H1 (cell line): ENCODE measurements around the gene RERE. TPM values are rescaled to one million over a fixed set of nuclear protein-coding genes. Genes with fewer than 3 reads are reported as not detected.

Experiments used
- CTCF ChIA-PET: fragments of 300-600 bp; sonication (Branson Sonifier 250); formaldehyde crosslinking; loops from one replicate; lab custom pipeline; 2021; ENCODE audit not compliant: partially characterized antibody; lab: Charles Lee
- POLR2A ChIA-PET: fragments of 300-600 bp; sonication (Branson Sonifier 250); formaldehyde crosslinking; loops from one replicate; lab custom pipeline; 2021; ENCODE audit warnings: inconsistent platforms; ENCODE audit not compliant: partially characterized antibody; lab: Charles Lee
- DNase-seq, 2 experiments: peaks; one replicate each; pipeline versions ENCODE4 v3.0.0 to v3.0.0-alpha.2; 2010 to 2022; ENCODE audit warnings: low spot score in 2 of 2, low read depth in 1 of 2, mixed read lengths in 1 of 2
- FAIRE-seq: peaks from 2 replicates; lab custom pipeline; 2011; peaks lifted over from hg19 to GRCh38; lab: Jason Lieb, UNC
- H2AFZ ChIP-seq: 2 replicates; pipeline ENCODE4 v1.8.1; 2012; ENCODE audit warnings: low read length, inconsistent platforms
- H2AK5ac ChIP-seq: 2 replicates; pipeline ENCODE4 v1.6.1; 2013; ENCODE audit warnings: low read depth, low read length
- H2BK120ac ChIP-seq: replicated peaks from 2 replicates; pipeline ENCODE3; 2013; ENCODE audit warnings: low read depth, low read length, inconsistent platforms
- H2BK12ac ChIP-seq: 2 replicates; pipeline ENCODE4 v1.6.1; 2013; ENCODE audit warnings: low read depth, low read length
- H2BK15ac ChIP-seq: 2 replicates; pipeline ENCODE4 v1.6.1; 2013; ENCODE audit warnings: low read length
- H2BK20ac ChIP-seq: 2 replicates; pipeline ENCODE4 v1.6.1; 2013; ENCODE audit warnings: low read length
- H2BK5ac ChIP-seq: 2 replicates; pipeline ENCODE4 v1.6.1; 2013; ENCODE audit warnings: low read depth, low read length
- H3K14ac ChIP-seq: 2 replicates; pipeline ENCODE4 v1.6.1; 2013; ENCODE audit warnings: inconsistent platforms; ENCODE audit not compliant: insufficient read length
- H3K18ac ChIP-seq: 2 replicates; pipeline ENCODE4 v1.6.1; 2013; ENCODE audit warnings: low read length; ENCODE audit errors: extremely low read depth
- H3K23ac ChIP-seq: 2 replicates; pipeline ENCODE4 v1.6.1; 2013; ENCODE audit warnings: inconsistent platforms; ENCODE audit not compliant: insufficient read length
- H3K23me2 ChIP-seq: 2 replicates; pipeline ENCODE4 v1.6.1; 2013; ENCODE audit warnings: low read depth, low read length
- H3K27ac ChIP-seq: 2 replicates; pipeline ENCODE4 v1.6.1; 2011; ENCODE audit warnings: low read depth, low read length, inconsistent platforms
- H3K27me3 ChIP-seq, 4 experiments: replicated peaks in 1 of 4; 1 replicate in 1 of 4; 2 replicates in 3 of 4; pipeline versions ENCODE4 v1.6.1 to v1.8.1; 2011 to 2013; ENCODE audit warnings: low read length in 3 of 4, mild to moderate bottlenecking in 3 of 4, inconsistent platforms in 2 of 4, mixed read lengths in 2 of 4, moderate library complexity in 1 of 4; ENCODE audit not compliant: control insufficient read depth in 3 of 4, insufficient read depth in 3 of 4; ENCODE audit errors: extremely low read depth in 1 of 4
- H3K36me3 ChIP-seq, 4 experiments: 2 replicates each; pipeline versions ENCODE4 v1.6.1 to v1.8.1; 2011 to 2013; ENCODE audit warnings: mild to moderate bottlenecking in 4 of 4, low read length in 3 of 4, moderate library complexity in 2 of 4, control low read depth in 1 of 4, inconsistent platforms in 1 of 4; ENCODE audit not compliant: insufficient read depth in 4 of 4, control insufficient read depth in 2 of 4
- H3K4ac ChIP-seq: replicated peaks from 2 replicates; pipeline ENCODE3; 2013; ENCODE audit warnings: low read length, low read depth, mixed read lengths, inconsistent platforms; ENCODE audit not compliant: insufficient read length
- H3K4me1 ChIP-seq, 4 experiments: replicated peaks in 1 of 4; 1 replicate in 1 of 4; 2 replicates in 3 of 4; pipeline versions ENCODE4 v1.6.1 to v1.8.1; 2011 to 2013; ENCODE audit warnings: low read length in 3 of 4, inconsistent platforms in 2 of 4, mixed read lengths in 1 of 4; ENCODE audit not compliant: insufficient read depth in 4 of 4, control insufficient read depth in 3 of 4
- H3K4me2 ChIP-seq, 2 experiments: 2 replicates each; pipeline versions ENCODE4 v1.6.1 to v1.8.1; 2011 to 2013; ENCODE audit warnings: low read depth in 2 of 2, low read length in 2 of 2, control low read depth in 1 of 2, inconsistent platforms in 1 of 2, mild to moderate bottlenecking in 1 of 2; ENCODE audit not compliant: insufficient read depth in 1 of 2
- H3K4me3 ChIP-seq, 4 experiments: fragments of 200-600, 300-600 bp in 1 of 4; sonication (generic), shearing (Covaris generic), sonication (Bioruptor Twin) in 1 of 4; 2 replicates each; pipeline versions ENCODE4 v1.5.1 to v1.8.1; 2011 to 2016; ENCODE audit warnings: low read length in 4 of 4, low read depth in 3 of 4, control low read depth in 2 of 4, inconsistent platforms in 2 of 4, mild to moderate bottlenecking in 2 of 4, mixed read lengths in 1 of 4, moderate library complexity in 1 of 4; ENCODE audit not compliant: insufficient read depth in 2 of 4; ENCODE audit errors: extremely low read depth in 1 of 4
- H3K56ac ChIP-seq: replicated peaks from 2 replicates; pipeline ENCODE3; 2013; ENCODE audit warnings: low read depth, mild to moderate bottlenecking, mixed read lengths, low read length, inconsistent platforms; ENCODE audit not compliant: insufficient read length
- H3K79me1 ChIP-seq: 2 replicates; pipeline ENCODE4 v1.6.1; 2013; ENCODE audit warnings: low read depth, low read length, control low read depth
- H3K79me2 ChIP-seq, 2 experiments: 2 replicates each; pipeline versions ENCODE4 v1.6.1 to v1.8.1; 2012 to 2013; ENCODE audit warnings: low read length in 2 of 2, mild to moderate bottlenecking in 2 of 2, inconsistent platforms in 1 of 2; ENCODE audit not compliant: insufficient read depth in 2 of 2, control insufficient read depth in 1 of 2
- H3K9ac ChIP-seq, 4 experiments: replicated peaks in 1 of 4; 1 replicate in 1 of 4; 2 replicates in 3 of 4; pipeline versions ENCODE4 v1.6.1 to v1.8.1; 2011 to 2013; ENCODE audit warnings: low read depth in 3 of 4, low read length in 3 of 4, control low read depth in 2 of 4, mild to moderate bottlenecking in 2 of 4, moderate library complexity in 2 of 4, inconsistent platforms in 1 of 4; ENCODE audit errors: extremely low read depth in 1 of 4
- H3K9me3 ChIP-seq, 2 experiments: 2 replicates each; pipeline versions ENCODE4 v1.6.1 to v1.8.1; 2012 to 2013; ENCODE audit warnings: mild to moderate bottlenecking in 2 of 2, moderate library complexity in 2 of 2, control low read depth in 1 of 2, inconsistent platforms in 1 of 2, low read depth in 1 of 2, low read length in 1 of 2, mixed read lengths in 1 of 2; ENCODE audit not compliant: insufficient read depth in 2 of 2
- H4K20me1 ChIP-seq, 2 experiments: replicated peaks in 1 of 2; 2 replicates each; pipeline versions ENCODE3 to v1.8.1; 2011 to 2013; ENCODE audit warnings: inconsistent platforms in 2 of 2, low read length in 2 of 2, mild to moderate bottlenecking in 1 of 2; ENCODE audit not compliant: insufficient read depth in 2 of 2, control insufficient read depth in 1 of 2
- H4K5ac ChIP-seq: 2 replicates; pipeline ENCODE4 v1.6.1; 2013; ENCODE audit warnings: low read length, low read depth, mixed read lengths, inconsistent platforms; ENCODE audit not compliant: insufficient read length
- H4K8ac ChIP-seq: 2 replicates; pipeline ENCODE4 v1.8.0; 2013; ENCODE audit warnings: mild to moderate bottlenecking, moderate library complexity, low read length, inconsistent platforms; ENCODE audit not compliant: insufficient read depth; ENCODE audit errors: extremely low read depth
- H4K91ac ChIP-seq: replicated peaks from 2 replicates; pipeline ENCODE3; 2013; ENCODE audit warnings: low read length, mixed read lengths, inconsistent platforms; ENCODE audit not compliant: insufficient read length
- CTCF ChIP-seq, 3 experiments: IDR thresholded peaks; 1 replicate in 2 of 3; 2 replicates in 1 of 3; pipeline versions ENCODE4 v1.5.1 to v1.6.1; 2011; ENCODE audit warnings: low read length in 3 of 3, mild to moderate bottlenecking in 3 of 3, inconsistent platforms in 2 of 3, low read depth in 1 of 3, moderate library complexity in 1 of 3; ENCODE audit not compliant: insufficient read depth in 1 of 3; ENCODE audit errors: control extremely low read depth in 1 of 3
- HDAC6 ChIP-seq: IDR thresholded peaks from one replicate; pipeline ENCODE4 v1.7.1; 2012; ENCODE audit warnings: low read depth, mild to moderate bottlenecking, inconsistent platforms, low read length, moderate library complexity
- JUND ChIP-seq: IDR thresholded peaks from 2 replicates; pipeline ENCODE4 v1.6.1; 2011; ENCODE audit warnings: mild to moderate bottlenecking, improper control_type of control experiment, low read length
- MAX ChIP-seq: IDR thresholded peaks from 2 replicates; pipeline ENCODE4 v1.6.1; 2012; ENCODE audit warnings: inconsistent platforms
- RXRA ChIP-seq: IDR thresholded peaks from 2 replicates; pipeline ENCODE4 v1.6.1; 2011; ENCODE audit warnings: low read depth, mild to moderate bottlenecking, low read length, moderate library complexity; ENCODE audit not compliant: insufficient read depth
- SIN3A ChIP-seq, 2 experiments: IDR thresholded peaks in 1 of 2; conservative IDR thresholded peaks in 1 of 2; 2 replicates each; pipeline ENCODE4 v1.6.1; 2011 to 2012; ENCODE audit warnings: low read length in 2 of 2, improper control_type of control experiment in 1 of 2, low read depth in 1 of 2, mild to moderate bottlenecking in 1 of 2
- SIRT6 ChIP-seq: IDR thresholded peaks from one replicate; pipeline ENCODE4 v1.7.1; 2012; ENCODE audit warnings: low read length, inconsistent platforms
- SUZ12 ChIP-seq: fragments of 200-600 bp; sonication (generic); IDR thresholded peaks from 2 replicates; pipeline ENCODE4 v1.6.1; 2012; ENCODE audit warnings: mild to moderate bottlenecking, inconsistent platforms, low read length, moderate library complexity, mixed read lengths
- TAF7 ChIP-seq: optimal IDR thresholded peaks from 2 replicates; pipeline ENCODE3; 2011; ENCODE audit warnings: low read depth, mild to moderate bottlenecking, inconsistent platforms, low read length, moderate library complexity, borderline replicate concordance
- WGBS, 2 experiments: shearing (Covaris generic) in 1 of 2; methylation state at CpG; one replicate each; pipeline versions ENCODE4 v1.1.6 to v1.1.7; 2013 to 2015; ENCODE audit warnings: low lambda C conversion rate in 2 of 2, mixed read lengths in 2 of 2, inconsistent platforms in 1 of 2, low coverage in 1 of 2, missing lambda C conversion rate in 1 of 2; ENCODE audit not compliant: insufficient replicate concordance in 2 of 2, insufficient coverage in 1 of 2, insufficient read length in 1 of 2; ENCODE audit errors: extremely low coverage in 1 of 2, missing lambda C conversion rate in 1 of 2; 5-methylcytosine and 5-hydroxymethylcytosine counted together
- polyA plus RNA-seq, 7 experiments: library from polyadenylated mRNA; depleted of rRNA in 3 of 7; stranded (reverse) in 5 of 7; unstranded in 2 of 7; fragments of >200 nt in 5 of 7; fragments of 200-250 nt in 2 of 7; gene quantifications; 1 replicate in 5 of 7; 2 replicates in 1 of 7; 4 replicates in 1 of 7; pipeline versions ENCODE4 v1.2.1 to v1.2.3, GENCODE V29; 2011 to 2013; ENCODE audit warnings: missing spikeins in 2 of 7, mixed read lengths in 2 of 7
- total RNA-seq: library from RNA; stranded (reverse); fragmentation: NEBNext Ultra II Directional; extraction: Animal tissue kit (Norgen Biotek cat#: 25700); gene quantifications from 2 replicates; pipeline ENCODE4 v1.2.1, GENCODE V29; 2021
- TF ChIP-seq, protein P1 (sequence below): IDR thresholded peaks from 2 replicates; pipeline ENCODE4 v1.6.1; 2011; ENCODE audit warnings: low read depth, mild to moderate bottlenecking, low read length; ENCODE audit not compliant: insufficient read depth

RERE gene
- total and polyA plus RNA-seq, 2 of the 8 experiments (the other 6 are each of a cell fraction or from before 2014, with no cell fraction given), result 15.3 to 142 TPM

DNA sequence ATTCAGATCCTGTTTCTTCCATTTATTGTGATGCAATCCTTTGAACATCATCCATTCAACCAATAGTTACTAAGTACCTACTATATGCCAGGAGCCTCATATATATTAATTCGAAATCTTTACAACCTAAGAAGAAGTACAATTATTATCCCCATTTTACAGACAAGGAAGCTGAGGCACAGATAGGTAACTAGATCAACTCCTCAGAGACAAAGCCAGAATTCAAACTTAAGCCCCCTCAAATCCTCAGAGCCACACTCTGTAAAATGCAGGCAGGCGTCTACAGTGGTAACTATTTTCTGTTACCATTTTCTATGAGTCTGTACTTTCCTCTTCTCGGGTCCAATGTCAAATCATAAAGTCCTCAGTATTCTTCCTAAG, 391.7 kb downstream of the RERE start:
- Histone ChIP-seq H3K23me2 (peaks cover 14% of the 10 kb centered on the region), H3K27me3 (no peaks in the 10 kb centered on the region), H2BK120ac (no peak overlapping the region), H2BK15ac (no peak overlapping the region), H3K27ac (0 out of 2 replicates have a peak overlapping the region, but pooled peaks have one; percentile 31), H3K18ac (no peak overlapping the region), H3K4me1 (peaks cover 6 to 26% (median 15%) of the 10 kb centered on the region in 4 experiments), H2BK5ac (no peak overlapping the region), H3K9me3 (no peaks in the 10 kb centered on the region), H3K56ac (no peak overlapping the region), H3K14ac (no peak overlapping the region), H3K79me2 (peaks cover 0 to 56% of the 10 kb centered on the region in 2 experiments; a peak in 3 of 4 replicates), H3K4ac (no peak overlapping the region), H2AK5ac (no peak overlapping the region), H3K23ac (no peak overlapping the region), H3K36me3 (no peaks in the 10 kb centered on the region; a peak in 1 of 8 replicates), H4K5ac (no peak overlapping the region), H4K20me1 (peaks cover 0 to 6% of the 10 kb centered on the region in 2 experiments), H2AFZ (no peak overlapping the region), H3K79me1 (peaks cover 3% of the 10 kb centered on the region; the same call in 1 of the 2 replicates), H2BK20ac (no peak overlapping the region), H2BK12ac (no peak overlapping the region), H3K4me2 (no peak overlapping the region; a peak in 1 of 4 replicates), H3K4me3 (no peak overlapping the region), H4K91ac (no peak overlapping the region), H4K8ac (no peak overlapping the region), H3K9ac (no peak overlapping the region)
- DNase-seq, result no peak
- no peak for FAIRE-seq
- WGBS, 2 experiments, result 86% methylated on average over 3 of the region's 3 CpGs; no CpG with 5 or more reads in 1 of the 2 experiments
- POLR2A ChIA-PET, result no interaction called here
- CTCF ChIA-PET, result interaction anchor here (0.6 kb wide), 2 partner anchors 75 to 1260 kb away, joined by 3 to 4 read pairs; no protein-coding TSS in a partner anchor
- no peak for TF ChIP-seq HDAC6
- no peak for TF ChIP-seq CTCF (IDR thresholded peaks at IDR 0.05; ENCODE audit: control extremely low read depth in 1 of 3, insufficient read depth in 1 of 3, low read depth in 1 of 3, low read length in 3 of 3)
- TF ChIP-seq TAF7, result no peak
- TF ChIP-seq, protein P1, sequence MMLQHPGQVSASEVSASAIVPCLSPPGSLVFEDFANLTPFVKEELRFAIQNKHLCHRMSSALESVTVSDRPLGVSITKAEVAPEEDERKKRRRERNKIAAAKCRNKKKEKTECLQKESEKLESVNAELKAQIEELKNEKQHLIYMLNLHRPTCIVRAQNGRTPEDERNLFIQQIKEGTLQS, result no peak
- no peak for TF ChIP-seq SIRT6
- TF ChIP-seq SIN3A (conservative IDR thresholded peaks at IDR 0.05 in 1 of 2, IDR thresholded peaks at IDR 0.05 in 1 of 2; ENCODE audit: low read depth in 1 of 2, low read length in 2 of 2), result no peak
- TF ChIP-seq JUND, result no peak
- TF ChIP-seq MAX, result no peak
- TF ChIP-seq RXRA, result no peak
- no peak for TF ChIP-seq SUZ12
